MCF 10A (cell line): ENCODE data around the gene DEXI. TPM values are rescaled to one million over a fixed set of nuclear protein-coding genes. Genes with fewer than 3 reads are reported as not detected.

ENCODE experiments used
- BruUV-seq: library from RNA; stranded (reverse); fragments of 400-500 nt; replicated peaks from 2 replicates; lab custom pipeline; 2021; lab: Mats Ljungman, UMichigan
- CTCF ChIA-PET: fragments of 300-600 bp; sonication (Branson Sonifier 250); formaldehyde crosslinking; extraction: SDS; loops from one replicate; lab custom pipeline; 2021; ENCODE audit warnings: antibody characterized with exemption, inconsistent platforms; lab: Yijun Ruan, JAX
- POLR2A ChIA-PET: fragments of 300-600, 350-650 bp; sonication (Branson Sonifier 250); formaldehyde crosslinking; extraction: SDS; loops from one replicate; lab custom pipeline; 2020; ENCODE audit warnings: antibody characterized with exemption, inconsistent platforms; lab: Yijun Ruan, JAX
- DNase-seq: peaks from one replicate; pipeline ENCODE4 v3.0.0-alpha.2; 2018; ENCODE audit not compliant: unreplicated experiment
- H3K27ac Mint-ChIP-seq: one replicate; pipeline ENCODE4 v1.8.0; 2022; ENCODE audit warnings: mild to moderate bottlenecking, low read depth, mixed read lengths; ENCODE audit not compliant: unreplicated experiment
- H3K27me3 Mint-ChIP-seq: one replicate; pipeline ENCODE4 v1.8.0; 2022; ENCODE audit warnings: mixed read lengths; ENCODE audit not compliant: insufficient read depth, unreplicated experiment
- H3K36me3 Mint-ChIP-seq: one replicate; pipeline ENCODE4 v1.8.0; 2022; ENCODE audit warnings: mild to moderate bottlenecking, moderate library complexity, mixed read lengths; ENCODE audit not compliant: insufficient read depth, unreplicated experiment
- H3K4me1 Mint-ChIP-seq: one replicate; pipeline ENCODE4 v1.8.0; 2022; ENCODE audit warnings: mixed read lengths; ENCODE audit not compliant: insufficient read depth, unreplicated experiment
- H3K4me3 Mint-ChIP-seq: one replicate; pipeline ENCODE4 v1.8.0; 2022; ENCODE audit warnings: mild to moderate bottlenecking, moderate library complexity, mixed read lengths; ENCODE audit not compliant: unreplicated experiment
- H3K9me3 Mint-ChIP-seq: one replicate; pipeline ENCODE4 v1.8.0; 2022; ENCODE audit warnings: mixed read lengths; ENCODE audit not compliant: unreplicated experiment
- intact Hi-C: fragments of 100-400 bp; cut with micrococcal nuclease; formaldehyde crosslinking; loops from 2 replicates; pipeline ENCODE4 v1.14.1; 2022
- total RNA-seq: library from RNA; stranded (reverse); gene quantifications from 2 replicates; pipeline ENCODE4 v1.2.3, GENCODE V29; 2022
- TF ChIP-seq, protein P1 (sequence below): fragments of 200-600 bp; IDR thresholded peaks from one replicate; pipeline ENCODE4 v1.8.0; 2022; ENCODE audit warnings: antibody characterized with exemption, mild to moderate bottlenecking; ENCODE audit not compliant: unreplicated experiment

The DEXI gene
- total RNA-seq, 1 experiment from 2014 or later, result 24.1 TPM

- intact Hi-C loops, result loop anchor here (5.0 kb wide), 1 partner anchor 211 kb away; no protein-coding TSS in a partner anchor
- no peaks in the 10 kb centered on the region for H3K36me3 Mint-ChIP-seq
These were observed 60.7 kb downstream of the DEXI start for GRCh38 chr16:10881479-10882030.

GRCh38 chr16:10880594-10881452 lies 61.4 kb downstream of the DEXI start:
- Mint-ChIP-seq H3K36me3 (no peaks in the 10 kb centered on the region), H3K27me3 (peaks cover 58% of the 10 kb centered on the region), H3K27ac (no peak overlapping the region), H3K9me3 (no peaks in the 10 kb centered on the region), H3K4me3 (no peak overlapping the region), H3K4me1 (peaks cover 10% of the 10 kb centered on the region)
- POLR2A ChIA-PET, result no interaction called here
- BruUV-seq, result no TSS peak
- intact Hi-C loops, result loop anchor here (5.0 kb wide), 1 partner anchor 211 kb away; no protein-coding TSS in a partner anchor
- DNase-seq, result no peak
- TF ChIP-seq, protein P1, sequence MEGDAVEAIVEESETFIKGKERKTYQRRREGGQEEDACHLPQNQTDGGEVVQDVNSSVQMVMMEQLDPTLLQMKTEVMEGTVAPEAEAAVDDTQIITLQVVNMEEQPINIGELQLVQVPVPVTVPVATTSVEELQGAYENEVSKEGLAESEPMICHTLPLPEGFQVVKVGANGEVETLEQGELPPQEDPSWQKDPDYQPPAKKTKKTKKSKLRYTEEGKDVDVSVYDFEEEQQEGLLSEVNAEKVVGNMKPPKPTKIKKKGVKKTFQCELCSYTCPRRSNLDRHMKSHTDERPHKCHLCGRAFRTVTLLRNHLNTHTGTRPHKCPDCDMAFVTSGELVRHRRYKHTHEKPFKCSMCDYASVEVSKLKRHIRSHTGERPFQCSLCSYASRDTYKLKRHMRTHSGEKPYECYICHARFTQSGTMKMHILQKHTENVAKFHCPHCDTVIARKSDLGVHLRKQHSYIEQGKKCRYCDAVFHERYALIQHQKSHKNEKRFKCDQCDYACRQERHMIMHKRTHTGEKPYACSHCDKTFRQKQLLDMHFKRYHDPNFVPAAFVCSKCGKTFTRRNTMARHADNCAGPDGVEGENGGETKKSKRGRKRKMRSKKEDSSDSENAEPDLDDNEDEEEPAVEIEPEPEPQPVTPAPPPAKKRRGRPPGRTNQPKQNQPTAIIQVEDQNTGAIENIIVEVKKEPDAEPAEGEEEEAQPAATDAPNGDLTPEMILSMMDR, result no peak
- CTCF ChIA-PET, result interaction anchor here (1.4 kb wide), 1 partner anchor 37 kb away, joined by 4 read pairs; no protein-coding TSS in a partner anchor

More at GRCh38 chr16:10881479-10882030, 60.7 kb downstream of the DEXI start:
- ChIA-PET POLR2A (no interaction called here), CTCF (interaction anchor here (1.4 kb wide), 1 partner anchor 37 kb away, joined by 4 read pairs; no protein-coding TSS in a partner anchor)
- TF ChIP-seq, protein P1, result no peak
- DNase-seq, result no peak
- Mint-ChIP-seq H3K27ac (no peak overlapping the region), H3K4me3 (no peak overlapping the region), H3K27me3 (peaks cover 51% of the 10 kb centered on the region), H3K4me1 (peaks cover 7% of the 10 kb centered on the region), H3K9me3 (no peaks in the 10 kb centered on the region)
- no TSS peak for BruUV-seq

- BruUV-seq, result no TSS peak
- no peaks in the 10 kb centered on the region for H3K9me3 Mint-ChIP-seq
- ChIA-PET CTCF (interaction anchor here (0.6 to 3.1 kb wide), 2 partner anchors 39 to 74 kb away, joined by 5 to 15 read pairs; no protein-coding TSS in a partner anchor), POLR2A (interaction anchor here (0.7 to 2.2 kb wide), 4 partner anchors 13 to 41 kb away, joined by 3 to 14 read pairs (median 4); no protein-coding TSS in a partner anchor)
- H3K4me3 Mint-ChIP-seq, result no peak overlapping the region
- no peaks in the 10 kb centered on the region for H3K36me3 Mint-ChIP-seq
- H3K4me1 Mint-ChIP-seq, result peaks cover 10% of the 10 kb centered on the region
- no peak for DNase-seq
- H3K27me3 Mint-ChIP-seq, result peaks cover 56% of the 10 kb centered on the region
- no peak overlapping the region for H3K27ac Mint-ChIP-seq
- intact Hi-C loops, result loop anchor here (5.0 kb wide), 3 partner anchors 53 to 212 kb away; partner anchors contain the start of gene NUBP1
- TF ChIP-seq, protein P1, result no peak
These were observed 62.3 kb downstream of the DEXI start for GRCh38 chr16:10879681-10880589.

Other genes starting within 250 kb of the DEXI start
- gene TEKT5, start 247.5 kb downstream of the DEXI start, total RNA-seq, result not detected in 2 replicates
- 17.3 and 17.8 TPM in 2 replicates for gene NUBP1, start 198.6 kb downstream of the DEXI start, total RNA-seq
- not detected in 2 replicates for gene TVP23A, start 123.7 kb downstream of the DEXI start, total RNA-seq
- 0.12 TPM in 1 of 2 replicates, not detected in the other for gene CIITA, start 65.3 kb downstream of the DEXI start, total RNA-seq
- gene CLEC16A, start 2.1 kb upstream of the DEXI start, total RNA-seq, result 29.1 and 32.4 TPM in 2 replicates